HG03108 (cell line): ENCODE measurements around the gene ZNRF2.
"Not testable (repeated sequence)": the region's sequence is repeated elsewhere in the genome, so short reads cannot be mapped to it uniquely, and the experiment has no call there.

ENCODE experiments used
- ATAC-seq: cut with Tn5 transposase; IDR thresholded peaks from one replicate; pipeline ENCODE4 v1.9.1; 2021; ENCODE audit warnings: moderate library complexity; ENCODE audit not compliant: unreplicated experiment

The ZNRF2 gene

DNA sequence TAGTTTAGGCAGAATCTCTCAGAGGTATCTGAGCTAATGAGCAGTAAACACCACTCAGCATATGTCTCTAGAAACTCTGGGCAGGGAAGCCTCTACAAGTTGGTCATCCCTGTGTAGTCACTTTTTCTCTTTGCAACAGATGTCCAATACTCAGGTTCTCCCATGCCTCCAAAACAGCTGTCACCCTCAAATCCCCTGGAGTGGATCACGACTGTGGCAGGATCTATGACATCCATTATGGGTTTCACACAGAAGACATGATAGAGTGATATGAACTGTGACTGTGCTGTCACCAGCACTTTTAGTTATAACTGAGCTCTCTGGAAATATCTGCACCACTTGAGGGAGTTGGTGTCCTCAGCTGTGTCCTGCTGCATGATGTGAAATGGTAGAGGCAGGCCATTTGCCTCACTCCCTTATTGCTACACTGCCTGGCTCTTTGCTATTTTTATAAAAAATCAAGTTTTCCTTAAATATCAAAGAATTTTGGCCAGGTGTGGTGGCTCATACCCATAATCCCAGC is 24.1 kb upstream of the ZNRF2 start:
- no peak for ATAC-seq

DNA sequence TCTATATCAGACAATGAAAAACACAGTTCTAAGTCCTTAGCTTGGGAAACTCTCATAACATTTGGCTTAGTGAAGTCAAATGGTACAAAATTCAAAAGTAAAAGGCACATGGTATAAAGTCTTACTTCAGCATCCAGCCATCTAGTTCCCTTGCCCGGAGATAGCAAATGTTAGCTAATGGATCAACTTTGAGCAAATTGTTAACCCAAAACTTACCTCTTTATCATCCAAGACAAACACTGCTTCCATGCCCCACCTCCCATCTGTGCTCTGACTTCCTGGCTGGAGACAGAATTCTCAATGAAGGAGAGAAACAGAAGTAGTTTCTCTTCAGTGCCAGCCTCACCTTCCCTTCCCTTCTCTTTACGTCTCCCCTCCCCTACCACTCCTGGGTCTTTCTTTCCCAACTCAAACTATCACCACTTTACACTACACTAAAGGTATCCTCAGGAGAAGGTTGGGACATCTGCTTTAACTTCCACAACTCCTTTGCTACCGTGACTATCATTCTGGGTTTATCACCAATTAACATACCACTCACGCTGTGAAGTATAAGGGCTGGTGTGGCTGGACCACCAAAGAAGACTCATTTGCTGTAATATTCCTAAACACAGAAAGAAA is 21.2 kb upstream of the ZNRF2 start:
- no peak for ATAC-seq

DNA sequence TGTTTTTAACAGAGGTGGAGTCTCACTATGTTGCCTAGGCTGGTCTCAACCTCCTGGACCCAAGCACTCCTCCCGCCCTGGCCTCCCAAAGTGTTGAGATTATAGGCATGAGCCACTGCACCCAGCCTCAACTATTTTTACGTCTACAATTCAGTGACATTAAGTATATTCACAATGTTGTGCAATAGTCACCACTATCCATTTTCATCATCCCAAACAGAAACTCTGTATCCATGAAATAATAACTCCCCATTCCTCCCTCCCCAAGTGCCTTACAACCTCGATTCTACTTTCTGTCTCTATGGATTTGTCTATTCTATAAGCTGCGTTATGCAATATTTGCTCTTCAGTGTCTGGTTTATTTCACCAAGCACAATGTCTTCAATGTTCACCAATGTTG is 20.3 kb upstream of the ZNRF2 start:
- ATAC-seq = no peak

DNA sequence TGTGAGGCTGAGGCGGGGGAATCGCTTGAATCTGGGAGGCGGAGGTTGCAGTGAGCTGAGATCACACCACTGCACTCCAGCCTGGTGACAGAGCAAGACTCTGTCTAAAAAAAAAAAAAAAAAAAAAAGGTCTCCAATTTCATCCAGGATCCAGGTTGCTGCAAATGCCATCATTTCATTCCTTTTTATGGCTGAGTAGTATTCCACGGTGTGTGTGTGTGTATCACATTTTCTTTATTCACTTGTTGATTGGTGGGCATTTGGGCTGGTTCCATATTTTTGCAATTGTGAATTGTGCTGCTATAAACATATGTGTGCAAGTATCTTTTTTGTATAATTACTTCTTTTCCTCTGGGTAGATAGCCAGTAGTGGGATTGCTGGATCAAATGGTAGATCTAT is 19.2 kb upstream of the ZNRF2 start:
- not testable (repeated sequence) for ATAC-seq

DNA sequence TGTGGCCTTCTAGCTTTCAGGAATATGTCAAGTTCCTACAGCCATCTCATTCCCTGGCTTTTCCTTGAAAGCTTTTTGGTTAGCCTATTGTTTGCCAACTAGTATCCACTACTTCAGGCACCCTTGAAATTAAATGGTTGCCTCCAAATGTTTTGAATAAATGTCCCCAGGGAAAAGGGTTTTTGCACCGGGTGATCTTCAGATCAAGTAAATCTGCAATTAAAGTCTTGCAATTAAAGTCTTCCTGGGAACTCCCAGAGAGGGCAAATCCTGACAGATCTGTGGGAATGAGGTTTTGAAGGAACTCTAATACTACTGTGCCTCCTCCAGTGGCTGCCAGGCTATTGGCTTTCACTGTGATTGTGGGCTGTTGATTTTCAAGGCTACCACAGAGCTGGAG is 17.7 kb upstream of the ZNRF2 start:
- ATAC-seq = no peak

DNA sequence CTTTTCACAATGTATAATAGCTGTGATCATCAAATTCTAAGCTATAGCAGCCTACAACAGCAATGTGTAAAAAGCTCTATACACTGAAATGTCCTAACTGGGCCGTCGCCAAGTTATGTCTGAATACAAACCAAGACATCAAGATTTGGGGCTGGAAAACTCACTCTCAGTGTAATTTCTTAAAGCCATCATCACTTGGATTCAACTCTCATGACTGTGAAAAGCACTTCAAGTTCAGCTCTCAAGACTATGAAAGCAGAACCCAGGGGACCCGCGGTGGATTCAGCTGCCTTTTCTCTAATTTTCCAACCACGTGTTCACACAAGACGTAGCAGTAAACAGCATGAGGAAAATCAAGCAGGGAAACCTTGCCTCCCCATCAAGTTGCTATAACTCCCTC is 15.8 kb upstream of the ZNRF2 start:
- ATAC-seq = no peak

DNA sequence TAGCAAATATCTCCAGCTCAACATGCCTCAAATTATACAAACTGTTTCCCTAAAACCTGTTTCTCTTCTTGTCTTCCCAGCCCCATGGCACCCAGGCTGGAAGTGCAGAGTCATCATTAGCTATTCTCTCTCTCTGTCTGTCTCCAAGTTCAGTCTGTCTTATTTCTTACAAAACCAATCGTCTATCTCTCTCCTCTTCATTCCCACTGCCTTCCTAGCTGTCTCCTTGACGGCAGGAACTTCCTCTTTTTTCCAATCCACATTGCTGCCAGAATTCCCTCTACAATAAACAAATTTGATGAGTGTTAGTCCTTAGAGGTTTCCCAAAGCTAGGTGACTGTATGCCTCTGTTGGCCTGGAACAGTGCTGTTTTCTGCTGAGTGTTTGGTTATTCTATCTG is 14.9 kb upstream of the ZNRF2 start:
- ATAC-seq = no peak

DNA sequence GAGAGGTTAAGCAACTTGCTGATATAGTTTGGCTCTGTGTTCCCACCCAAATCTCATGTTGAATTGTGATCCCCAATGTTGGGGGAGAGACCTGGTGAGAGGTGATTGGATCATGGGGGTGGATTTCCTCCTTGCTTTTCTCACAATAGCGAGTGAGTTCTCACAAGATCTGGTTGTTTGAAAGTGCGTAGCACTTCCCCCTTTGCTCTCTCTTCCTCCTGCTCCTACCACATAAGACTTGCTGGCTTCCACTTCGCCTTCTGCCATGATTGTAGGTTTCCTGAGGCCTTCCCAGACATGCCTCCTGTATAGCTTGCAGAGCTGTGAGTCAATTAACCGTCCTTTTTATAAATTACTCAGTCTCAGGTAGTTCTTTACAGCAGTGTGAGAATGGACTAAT is 13.5 kb upstream of the ZNRF2 start:
- ATAC-seq = no peak

DNA sequence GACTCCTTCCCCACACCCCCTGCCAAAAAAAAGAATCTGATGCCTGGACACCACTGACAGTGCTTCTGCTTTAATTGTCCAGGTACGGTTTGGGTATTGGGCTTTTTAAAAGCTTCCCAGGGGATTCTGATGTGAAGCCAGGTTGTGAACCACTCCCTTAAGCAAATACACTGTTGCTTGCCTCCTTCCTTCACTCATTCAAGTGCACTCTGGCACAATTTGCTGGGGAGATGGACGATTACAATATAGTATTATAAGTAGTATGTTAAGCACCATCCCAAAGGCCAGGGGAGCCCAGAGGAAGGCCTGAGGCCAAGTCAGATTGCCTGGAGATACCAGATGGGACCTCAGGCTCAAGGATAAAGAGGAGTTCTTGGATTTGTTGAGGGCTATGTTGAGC is 12.3 kb upstream of the ZNRF2 start:
- ATAC-seq = no peak

DNA sequence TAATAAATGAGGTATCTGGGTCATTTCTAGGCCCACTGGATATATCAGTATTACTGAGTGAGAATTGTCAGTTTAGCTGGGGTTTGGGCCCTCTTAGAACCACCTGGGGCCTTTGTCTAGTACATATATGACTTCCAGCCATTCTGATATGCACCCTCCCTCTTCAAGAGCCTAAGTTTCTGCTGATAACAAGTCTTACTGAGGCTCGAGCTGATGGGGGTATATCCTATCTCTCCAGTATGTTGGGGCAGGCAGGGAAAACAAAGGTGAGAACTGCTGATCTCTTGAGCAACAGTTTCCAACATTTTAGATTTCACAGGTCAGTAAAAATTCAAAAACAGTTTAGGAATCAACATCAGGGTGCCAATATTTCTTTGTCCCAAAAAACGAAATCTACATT is 10.8 kb upstream of the ZNRF2 start:
- ATAC-seq = no peak

DNA sequence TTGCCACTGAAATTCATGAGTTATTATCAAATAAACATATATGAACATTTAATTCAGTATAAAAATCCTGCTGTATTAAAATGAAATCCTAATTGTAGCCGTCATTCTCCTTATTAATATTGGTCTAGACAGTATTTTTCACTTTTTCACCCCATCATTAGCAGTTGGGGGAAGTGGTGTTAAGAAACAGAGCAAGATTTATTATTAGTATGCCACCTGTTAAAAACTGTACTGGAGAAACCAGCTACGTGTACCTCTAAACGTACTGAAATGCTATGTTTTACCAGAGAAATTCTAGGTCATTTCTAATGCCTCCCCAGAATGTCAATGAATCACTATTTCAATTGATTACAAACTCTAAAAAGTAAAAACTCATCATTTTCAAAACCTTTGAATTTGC is 9.8 kb upstream of the ZNRF2 start:
- ATAC-seq = no peak

DNA sequence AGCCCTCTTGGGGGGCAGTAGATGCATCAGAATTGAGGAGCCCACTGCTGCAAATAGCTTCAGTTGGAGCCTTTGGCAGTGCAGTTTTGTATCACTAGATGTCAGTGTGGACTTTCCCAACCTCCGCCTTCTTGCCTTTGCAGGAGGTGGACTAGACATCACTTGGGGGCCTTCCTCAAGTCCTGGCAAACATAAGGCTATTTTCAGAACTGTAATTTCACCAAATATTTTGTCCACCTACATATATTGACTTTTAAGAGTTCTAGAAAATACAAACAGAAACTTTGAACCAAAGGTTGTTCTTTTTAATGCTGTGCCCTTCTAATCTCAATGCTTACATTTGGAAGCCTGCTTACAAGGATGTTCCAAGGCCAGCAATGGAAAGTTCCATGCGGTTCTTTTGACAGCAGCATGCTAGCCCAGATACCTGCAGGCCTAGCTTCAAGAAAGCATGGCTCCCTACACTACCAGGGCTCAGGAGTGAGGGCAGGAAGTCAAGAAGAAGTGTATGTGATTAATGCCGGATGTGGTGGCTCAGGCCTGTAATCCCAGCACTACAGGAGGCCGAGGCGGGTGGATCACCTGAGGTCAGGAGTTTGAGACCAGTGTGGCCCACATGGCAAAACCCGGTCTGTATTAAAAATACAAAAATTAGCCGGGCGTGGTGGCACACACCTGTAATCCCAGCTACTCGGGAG is 8.0 kb upstream of the ZNRF2 start:
- no peak for ATAC-seq

DNA sequence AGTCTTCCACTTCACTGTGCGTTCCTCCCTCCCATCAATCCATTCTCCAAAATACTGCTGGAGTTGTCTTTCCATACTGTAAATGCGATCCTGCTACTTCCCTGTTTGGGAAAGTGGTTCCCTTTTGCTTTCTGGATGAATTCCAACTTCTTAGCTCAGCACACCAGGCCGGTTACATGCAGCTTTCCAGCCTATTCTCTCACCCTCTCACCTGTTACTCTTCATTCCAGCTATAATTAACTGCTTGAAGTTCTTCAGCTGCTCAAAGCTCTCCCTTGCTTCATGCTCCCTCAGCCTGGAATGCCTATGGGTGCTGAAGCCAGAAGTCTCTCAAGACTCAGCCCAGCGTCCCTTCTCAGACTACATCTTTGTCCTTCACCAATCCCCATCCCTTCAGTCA is 6.0 kb upstream of the ZNRF2 start:
- ATAC-seq = no peak

DNA sequence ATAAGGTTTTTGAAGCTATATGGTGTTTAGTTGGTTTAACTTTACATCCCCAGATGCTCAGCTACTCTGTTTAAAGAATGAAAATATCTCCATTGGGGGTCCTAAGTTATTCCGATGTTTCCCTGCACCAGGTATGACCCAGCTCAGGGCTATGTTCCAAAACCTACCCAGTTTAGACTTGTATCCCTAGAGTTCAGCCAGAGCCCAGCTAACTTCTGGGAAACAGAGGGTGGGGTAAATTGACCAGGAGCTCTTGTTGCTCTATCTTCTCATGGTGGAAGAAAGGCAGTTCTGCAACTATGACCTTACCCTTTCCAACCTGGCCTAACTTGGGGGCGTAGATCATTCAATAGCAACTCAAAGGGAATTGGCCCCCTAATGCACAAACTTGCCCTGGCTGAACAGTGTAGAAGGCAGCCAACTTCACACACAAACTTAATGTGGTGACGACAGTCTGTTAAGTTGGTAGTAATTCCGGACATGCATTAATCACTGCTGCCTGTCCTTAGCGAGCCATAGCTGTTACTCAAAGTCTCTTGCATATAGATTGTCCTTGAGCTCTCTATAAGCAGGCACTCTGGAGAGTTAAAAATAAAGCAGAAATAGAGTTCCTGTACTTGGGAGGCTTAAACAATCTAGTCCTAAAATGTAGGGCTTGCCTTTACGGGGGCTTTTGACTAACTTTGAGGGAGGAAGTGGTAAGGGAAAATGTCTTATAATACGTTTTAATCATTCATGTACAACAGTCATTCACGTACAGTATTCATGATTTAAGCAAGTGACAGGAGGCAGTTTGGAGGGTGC is 5.3 kb upstream of the ZNRF2 start:
- no peak for ATAC-seq

DNA sequence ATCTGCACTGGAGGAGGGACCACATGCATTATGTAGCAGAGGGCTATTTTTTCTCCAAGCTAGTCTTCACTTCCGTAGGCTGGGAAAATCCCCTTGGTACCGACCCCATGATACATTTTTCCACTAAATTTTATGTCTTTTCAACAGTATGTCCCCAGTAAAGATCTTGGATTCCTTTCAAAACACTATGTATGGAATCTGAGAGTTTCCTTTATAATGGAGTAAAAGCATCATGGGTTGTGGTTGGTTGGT is 4.8 kb upstream of the ZNRF2 start:
- no peak for ATAC-seq

DNA sequence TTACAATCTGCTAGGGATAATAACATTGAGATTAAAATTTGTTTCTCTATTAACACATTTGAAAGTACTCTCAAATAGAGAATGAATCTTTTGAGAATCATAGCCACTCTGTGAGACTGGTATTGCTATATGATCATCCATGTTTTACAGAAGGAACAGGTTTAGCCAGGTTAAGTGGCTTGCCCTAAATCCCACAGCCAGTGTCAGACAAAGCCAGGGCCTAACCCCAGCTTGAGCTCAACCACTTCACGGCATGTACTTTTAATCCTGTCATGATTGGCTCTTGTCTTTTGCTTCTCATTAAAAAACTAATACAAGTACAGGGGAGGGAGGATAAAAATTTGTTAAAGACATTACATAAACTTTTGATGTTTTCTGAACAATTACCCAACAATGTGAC is 3.8 kb upstream of the ZNRF2 start:
- ATAC-seq = no peak

DNA sequence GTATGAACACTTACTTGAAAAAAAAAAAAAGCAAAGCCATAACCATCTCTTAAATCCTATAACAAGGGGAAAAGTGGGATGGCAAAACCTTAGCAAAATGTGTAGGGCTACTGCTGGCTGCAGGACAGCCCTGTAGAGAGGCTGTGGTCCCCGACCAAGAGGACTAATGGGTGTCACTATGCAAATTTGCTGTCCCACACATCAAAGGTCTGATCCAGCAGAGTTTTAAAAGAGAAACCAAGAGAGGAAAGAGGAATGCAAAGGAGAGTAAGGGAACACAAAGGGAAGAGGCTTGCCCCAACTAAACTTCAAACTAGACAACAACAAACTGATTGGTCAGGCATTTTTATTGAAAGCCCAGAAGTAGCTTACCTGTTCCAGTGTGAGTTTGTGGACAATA is 3.1 kb upstream of the ZNRF2 start:
- no peak for ATAC-seq

DNA sequence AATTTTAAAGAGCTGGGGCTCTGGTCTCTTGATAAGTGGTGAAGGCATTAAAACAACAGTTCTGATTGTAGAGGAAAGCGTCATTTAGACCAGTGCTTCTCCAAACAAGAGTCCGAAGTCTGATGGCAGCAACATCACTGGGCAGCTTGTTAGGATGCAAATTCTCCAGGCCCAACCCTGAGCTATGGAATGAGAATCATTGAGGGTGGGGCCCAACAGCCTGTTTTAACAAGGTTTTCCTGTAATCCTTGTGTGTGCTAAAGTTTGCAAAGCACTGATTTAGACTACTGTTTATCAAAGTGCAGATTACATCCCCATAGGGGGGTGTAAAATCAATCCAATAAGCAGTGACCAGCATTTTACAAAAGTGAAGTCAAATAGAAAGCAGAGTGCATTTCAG is 2.6 kb upstream of the ZNRF2 start:
- no peak for ATAC-seq

DNA sequence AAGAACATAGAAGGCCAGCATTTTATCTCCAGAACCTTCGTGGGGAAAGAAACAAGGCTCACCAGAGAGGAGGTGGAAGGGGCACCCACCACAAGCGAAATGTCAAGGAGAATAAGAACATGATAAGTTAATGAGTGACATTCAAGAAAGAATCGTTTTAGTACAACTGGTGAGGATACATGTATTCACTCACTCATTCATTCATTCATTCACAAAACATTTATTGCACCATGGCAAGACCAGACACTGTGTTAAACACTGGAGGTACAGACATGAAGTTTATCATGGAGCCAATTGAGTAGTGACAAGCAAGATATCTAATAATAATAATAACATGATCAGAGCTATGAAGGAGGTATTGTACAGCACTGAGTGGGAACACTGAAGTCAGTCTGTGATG is 1.7 kb upstream of the ZNRF2 start:
- ATAC-seq = no peak

DNA sequence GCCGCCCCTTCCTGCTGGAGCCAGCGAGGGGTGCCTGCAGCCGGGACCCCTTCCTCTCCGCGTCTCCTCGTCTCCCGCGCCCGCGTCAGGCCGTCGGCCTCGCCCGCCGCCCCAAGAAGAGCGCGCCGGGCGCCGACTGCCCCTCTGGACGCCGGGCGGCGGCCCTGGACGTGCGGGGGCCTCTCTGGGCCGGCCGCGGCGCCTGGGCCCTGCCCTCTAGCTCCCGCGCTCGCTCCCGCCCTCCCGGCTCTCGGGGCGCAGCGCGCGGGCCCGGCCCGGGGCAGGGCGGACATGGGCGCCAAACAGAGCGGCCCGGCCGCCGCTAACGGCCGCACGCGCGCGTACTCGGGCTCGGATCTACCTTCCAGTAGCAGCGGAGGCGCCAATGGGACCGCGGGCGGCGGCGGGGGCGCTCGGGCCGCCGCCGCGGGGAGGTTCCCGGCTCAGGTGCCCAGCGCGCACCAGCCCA is 704 bp downstream of the ZNRF2 start:
- peak; percentile 13 for ATAC-seq

DNA sequence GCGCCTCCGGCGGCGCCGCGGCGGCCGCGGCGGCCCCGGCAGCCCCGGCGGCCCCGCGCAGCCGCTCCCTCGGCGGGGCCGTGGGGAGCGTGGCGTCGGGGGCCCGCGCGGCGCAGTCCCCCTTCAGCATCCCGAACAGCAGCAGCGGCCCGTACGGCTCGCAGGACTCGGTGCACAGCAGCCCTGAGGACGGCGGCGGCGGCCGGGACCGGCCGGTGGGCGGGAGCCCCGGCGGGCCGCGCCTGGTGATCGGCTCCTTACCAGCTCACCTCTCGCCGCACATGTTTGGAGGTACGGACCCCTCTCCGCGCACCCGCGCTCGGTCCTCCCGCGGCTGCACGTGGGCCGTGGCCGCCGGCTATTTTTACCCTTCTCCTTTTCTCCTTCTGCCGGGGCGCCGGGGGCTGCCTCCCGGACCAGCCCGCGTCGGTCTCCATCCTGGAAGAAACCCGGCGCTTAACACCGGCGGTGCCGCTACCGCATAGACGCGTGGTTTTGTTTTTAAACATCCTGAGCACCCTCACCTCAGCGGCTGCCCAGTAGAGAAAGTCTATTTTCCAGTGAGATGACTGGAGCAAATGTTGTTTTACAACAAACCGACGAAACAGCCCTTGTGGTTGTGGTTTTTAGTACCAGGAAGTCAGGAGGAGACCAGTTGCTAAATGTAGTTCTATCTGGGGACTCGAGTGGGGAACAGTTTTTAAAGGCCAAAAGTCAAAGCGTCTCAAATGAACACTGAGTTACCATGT is 1.3 kb downstream of the ZNRF2 start:
- peak; percentile 1 for ATAC-seq

DNA sequence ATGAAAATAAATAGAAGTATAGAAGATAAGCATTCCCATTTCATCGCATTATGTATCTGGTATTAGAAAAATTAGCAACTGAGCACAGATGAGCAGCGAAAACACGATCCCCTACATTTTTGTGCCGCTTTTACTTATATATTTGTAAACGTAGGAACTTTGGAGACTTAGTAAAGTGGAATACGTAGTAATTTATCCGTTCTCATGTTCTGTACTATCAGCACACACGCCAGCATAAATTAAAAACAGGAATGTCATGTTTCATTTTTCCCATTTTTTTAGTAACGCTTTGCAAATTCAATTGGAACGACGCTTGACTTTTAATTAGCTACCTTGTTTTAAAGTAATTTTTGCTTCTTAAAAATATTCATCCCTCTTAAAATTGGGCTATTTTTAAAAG is 2.4 kb downstream of the ZNRF2 start:
- no peak for ATAC-seq
